Omental fat pad (tissue), 4 donors: ENCODE data around the gene EIPR1. TPM values are rescaled to one million over a fixed set of nuclear protein-coding genes. Genes with fewer than 3 reads are reported as not detected.

Experiments used
- ATAC-seq: fragments of 150-250 bp; one replicate; pipeline ENCODE4 v1.9.1; 2016; ENCODE audit warnings: mild to moderate bottlenecking, moderate library complexity; ENCODE audit not compliant: low FRiP score
- DNase-seq: peaks from one replicate; pipeline ENCODE4 v3.0.0-alpha.2; 2019; ENCODE audit warnings: low spot score
- total RNA-seq, 4 donors: library from RNA; depleted of rRNA; stranded (reverse); fragments of >200 nt; gene quantifications; one replicate each; pipeline ENCODE4 v1.1.0, GENCODE V29; 2016
- TF ChIP-seq, protein P1 (sequence below), 3 donors: fragments of 450-650 bp; IDR thresholded peaks; one replicate each; pipeline ENCODE4 v1.5.1; 2016 to 2017; ENCODE audit warnings: antibody characterized with exemption in 3 of 3, mild to moderate bottlenecking in 3 of 3, moderate library complexity in 2 of 3

Gene EIPR1
- total RNA-seq, 4 donors from 2014 or later: 18.5 to 29.8 (median 21.5) TPM

DNA sequence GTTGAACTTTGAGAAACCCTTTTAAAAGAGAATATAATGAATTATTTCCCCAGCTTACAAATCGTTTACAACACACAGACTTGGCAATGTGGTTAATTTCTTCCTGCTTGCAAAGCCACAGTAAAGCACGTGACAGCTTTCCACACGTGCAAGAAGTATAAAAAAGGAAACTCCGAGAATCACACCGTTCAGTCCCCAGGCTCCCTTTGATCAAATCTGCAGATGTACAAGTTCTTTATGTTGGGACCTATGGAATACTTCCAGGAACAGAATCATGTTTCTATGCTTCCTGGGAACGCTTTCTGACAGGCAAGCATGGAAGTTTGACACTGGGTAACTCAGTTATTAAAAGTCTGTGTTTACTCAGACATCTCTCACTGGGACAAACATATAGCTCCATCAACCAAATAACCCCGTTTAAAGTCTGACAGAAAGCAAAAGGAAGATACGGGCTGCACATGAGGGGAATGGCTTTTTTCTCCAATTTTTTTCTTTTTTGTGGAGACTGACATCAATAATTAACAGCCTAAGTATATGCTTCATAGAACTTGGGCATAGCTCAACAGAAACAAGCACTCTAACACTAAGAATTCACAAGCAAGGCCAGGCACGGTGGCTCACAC, 134.8 kb downstream of the EIPR1 start:
- DNase-seq (no peak), ATAC-seq (no peak)
- TF ChIP-seq, protein P1, sequence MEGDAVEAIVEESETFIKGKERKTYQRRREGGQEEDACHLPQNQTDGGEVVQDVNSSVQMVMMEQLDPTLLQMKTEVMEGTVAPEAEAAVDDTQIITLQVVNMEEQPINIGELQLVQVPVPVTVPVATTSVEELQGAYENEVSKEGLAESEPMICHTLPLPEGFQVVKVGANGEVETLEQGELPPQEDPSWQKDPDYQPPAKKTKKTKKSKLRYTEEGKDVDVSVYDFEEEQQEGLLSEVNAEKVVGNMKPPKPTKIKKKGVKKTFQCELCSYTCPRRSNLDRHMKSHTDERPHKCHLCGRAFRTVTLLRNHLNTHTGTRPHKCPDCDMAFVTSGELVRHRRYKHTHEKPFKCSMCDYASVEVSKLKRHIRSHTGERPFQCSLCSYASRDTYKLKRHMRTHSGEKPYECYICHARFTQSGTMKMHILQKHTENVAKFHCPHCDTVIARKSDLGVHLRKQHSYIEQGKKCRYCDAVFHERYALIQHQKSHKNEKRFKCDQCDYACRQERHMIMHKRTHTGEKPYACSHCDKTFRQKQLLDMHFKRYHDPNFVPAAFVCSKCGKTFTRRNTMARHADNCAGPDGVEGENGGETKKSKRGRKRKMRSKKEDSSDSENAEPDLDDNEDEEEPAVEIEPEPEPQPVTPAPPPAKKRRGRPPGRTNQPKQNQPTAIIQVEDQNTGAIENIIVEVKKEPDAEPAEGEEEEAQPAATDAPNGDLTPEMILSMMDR (IDR thresholded peaks at IDR 0.05): no peak

DNA sequence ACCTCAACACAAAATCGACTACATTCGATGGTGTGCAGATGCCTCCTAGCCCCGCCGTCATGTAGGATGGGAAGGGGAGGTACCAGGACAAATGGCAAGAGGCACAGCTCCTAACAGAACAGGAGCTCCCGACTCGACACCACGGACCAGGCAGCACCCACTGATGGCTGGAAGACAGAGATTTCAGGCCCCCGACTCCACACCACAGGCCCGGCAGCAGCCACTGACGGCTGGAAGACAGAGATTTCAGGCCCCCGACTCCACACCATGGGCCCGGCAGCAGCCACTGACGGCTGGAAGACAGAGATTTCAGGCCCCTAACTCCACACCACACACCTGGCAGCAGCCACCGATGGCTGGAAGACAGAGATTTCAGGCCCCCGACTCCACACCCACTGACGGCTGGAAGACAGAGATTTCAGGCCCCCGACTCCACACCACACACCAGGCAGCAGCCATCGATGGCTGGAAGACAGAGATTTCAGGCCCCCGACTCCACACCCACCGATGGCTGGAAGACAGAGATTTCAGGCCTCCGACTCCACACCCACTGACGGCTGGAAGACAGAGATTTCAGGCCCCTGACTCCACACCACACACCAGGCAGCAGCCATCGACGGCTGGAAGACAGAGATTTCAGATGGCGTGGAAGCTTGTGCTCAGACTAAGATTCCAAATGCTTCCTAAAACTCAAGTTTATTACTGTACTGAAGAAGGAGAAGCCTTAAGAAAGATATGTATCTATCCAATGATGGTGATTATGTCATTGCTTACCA, 135.5 kb downstream of the EIPR1 start:
- TF ChIP-seq, protein P1 (IDR thresholded peaks at IDR 0.05): no peak
- DNase-seq (no peak), ATAC-seq (no peak)

DNA sequence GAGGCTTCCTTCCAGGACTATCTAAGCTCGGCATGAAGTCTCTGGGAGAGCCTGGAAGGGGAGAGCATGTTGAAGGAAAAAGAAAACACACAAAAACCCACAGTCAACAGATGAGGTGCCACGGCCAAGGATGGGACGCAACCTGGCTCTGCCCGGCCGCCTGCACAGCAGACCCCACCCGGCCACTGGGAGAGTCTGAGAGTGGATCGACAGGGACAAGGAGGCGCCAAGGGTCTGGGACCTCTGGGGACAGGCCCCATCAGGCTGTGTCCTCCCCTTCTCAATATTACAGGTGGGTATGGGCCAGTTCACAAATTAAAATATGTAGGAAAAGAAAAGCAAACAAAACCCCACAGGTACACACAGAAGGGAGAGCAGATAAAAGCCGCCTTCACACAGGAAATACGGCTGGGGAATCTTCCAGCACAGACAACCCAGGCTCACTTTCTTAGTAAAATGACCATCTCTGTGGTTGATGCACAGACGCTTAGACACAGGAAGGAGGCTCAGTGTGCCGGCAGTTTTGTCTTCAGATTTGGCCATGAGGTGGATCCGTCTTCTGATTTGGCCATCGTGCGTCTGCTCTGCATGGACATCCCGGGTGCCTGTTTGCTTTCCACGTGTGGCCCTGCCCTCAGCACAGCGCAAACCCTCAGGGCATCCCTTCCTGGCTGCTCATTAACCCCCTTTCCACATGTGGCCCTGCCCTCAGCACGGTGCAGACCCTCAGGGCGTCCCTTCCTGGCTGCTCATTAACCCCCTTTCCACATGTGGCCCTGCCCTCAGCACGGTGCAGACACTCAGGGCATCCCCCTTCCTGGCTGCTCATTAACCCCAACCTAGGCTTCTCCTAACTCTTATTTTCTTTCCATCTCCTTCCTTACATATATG, 138.4 kb downstream of the EIPR1 start:
- no peak for DNase-seq
- TF ChIP-seq, protein P1 (IDR thresholded peaks at IDR 0.05): no peak
- no peak for ATAC-seq

DNA sequence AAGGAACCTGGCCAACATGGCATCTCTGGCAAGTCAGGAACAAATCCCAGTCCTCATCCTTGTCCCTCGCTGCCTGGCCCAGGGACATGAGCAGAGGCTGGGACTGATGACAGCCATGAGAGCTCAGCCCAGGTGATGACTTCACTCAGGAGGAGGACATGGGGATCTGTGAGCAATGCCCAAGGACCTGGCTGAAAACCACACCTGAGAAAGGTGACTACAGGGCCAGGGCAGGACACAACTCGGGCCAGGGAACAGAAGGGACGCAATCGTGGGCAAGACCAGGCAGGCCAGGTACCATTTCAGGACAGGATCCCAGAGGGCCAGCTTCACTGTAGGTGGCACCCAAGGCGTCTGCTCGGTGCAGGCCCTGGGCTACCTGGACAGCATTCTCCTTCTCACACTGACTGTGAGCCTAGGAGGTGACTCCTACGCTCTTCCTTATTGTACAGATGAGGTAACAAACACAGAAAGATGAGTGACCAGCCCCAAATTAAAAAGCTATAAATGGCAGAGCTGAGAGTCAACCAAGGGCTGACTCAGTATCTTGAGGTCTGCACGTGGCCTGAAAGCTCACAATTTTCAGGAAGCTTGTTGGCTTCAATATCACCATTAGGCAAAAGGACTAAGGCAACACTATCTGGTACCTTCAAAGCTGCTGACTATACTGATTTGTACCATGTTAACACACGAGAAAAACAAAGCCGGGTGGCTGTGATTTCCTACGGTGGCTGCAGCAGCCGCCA, 141.1 kb downstream of the EIPR1 start:
- no peak for ATAC-seq
- no peak for DNase-seq
- TF ChIP-seq, protein P1 (IDR thresholded peaks at IDR 0.05): no peak

DNA sequence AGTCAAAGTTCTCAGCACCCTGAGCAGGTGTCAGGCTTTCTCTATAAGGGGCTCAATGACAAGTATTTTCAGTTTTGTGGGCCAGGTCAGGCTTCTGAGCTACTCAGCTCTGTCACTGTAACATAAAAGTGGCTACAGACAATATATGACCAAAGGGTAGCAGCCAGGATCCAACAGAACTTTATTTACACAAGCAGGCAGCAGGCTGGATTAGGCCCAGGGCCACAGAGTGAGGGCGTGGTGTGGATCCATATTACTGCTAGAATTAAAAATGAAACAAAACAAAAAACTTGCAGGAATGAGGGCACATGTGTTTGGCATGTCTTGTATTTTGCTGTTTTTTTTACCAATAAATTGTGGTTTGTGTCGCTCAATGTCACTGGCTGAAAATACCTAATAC, 143.7 kb downstream of the EIPR1 start:
- no peak for ATAC-seq
- TF ChIP-seq, protein P1 (IDR thresholded peaks at IDR 0.05): no peak

DNA sequence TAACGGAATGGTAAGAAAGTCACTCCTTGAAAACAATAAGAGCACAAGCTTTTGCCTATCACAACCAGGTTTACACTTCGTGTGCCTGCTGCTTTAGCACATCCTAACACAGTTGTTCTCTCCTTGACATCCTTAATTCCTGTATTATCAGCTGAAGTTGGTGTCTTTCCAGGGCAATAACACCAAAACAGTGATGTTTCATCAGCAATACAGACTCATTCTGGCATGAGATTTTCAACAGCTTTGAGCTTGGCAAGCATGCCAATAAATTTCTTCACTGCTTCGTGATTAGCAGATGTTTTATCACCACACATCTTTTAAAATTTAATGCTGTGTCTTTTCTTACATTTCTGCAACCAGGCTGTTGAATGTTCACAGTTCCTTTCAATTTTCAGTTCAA, 148.4 kb downstream of the EIPR1 start:
- TF ChIP-seq, protein P1 (IDR thresholded peaks at IDR 0.05): no peak
- ATAC-seq (no peak), DNase-seq (no peak)

More for the DNA sequence above, 143.7 kb downstream of the EIPR1 start:
- no peak for DNase-seq
